ENCODE measurements around the gene DALRD3.

GRCh38 chr3:48991851-48992545 lies 26.4 kb downstream of the DALRD3 start:
- TF ChIP-seq, protein P1, sequence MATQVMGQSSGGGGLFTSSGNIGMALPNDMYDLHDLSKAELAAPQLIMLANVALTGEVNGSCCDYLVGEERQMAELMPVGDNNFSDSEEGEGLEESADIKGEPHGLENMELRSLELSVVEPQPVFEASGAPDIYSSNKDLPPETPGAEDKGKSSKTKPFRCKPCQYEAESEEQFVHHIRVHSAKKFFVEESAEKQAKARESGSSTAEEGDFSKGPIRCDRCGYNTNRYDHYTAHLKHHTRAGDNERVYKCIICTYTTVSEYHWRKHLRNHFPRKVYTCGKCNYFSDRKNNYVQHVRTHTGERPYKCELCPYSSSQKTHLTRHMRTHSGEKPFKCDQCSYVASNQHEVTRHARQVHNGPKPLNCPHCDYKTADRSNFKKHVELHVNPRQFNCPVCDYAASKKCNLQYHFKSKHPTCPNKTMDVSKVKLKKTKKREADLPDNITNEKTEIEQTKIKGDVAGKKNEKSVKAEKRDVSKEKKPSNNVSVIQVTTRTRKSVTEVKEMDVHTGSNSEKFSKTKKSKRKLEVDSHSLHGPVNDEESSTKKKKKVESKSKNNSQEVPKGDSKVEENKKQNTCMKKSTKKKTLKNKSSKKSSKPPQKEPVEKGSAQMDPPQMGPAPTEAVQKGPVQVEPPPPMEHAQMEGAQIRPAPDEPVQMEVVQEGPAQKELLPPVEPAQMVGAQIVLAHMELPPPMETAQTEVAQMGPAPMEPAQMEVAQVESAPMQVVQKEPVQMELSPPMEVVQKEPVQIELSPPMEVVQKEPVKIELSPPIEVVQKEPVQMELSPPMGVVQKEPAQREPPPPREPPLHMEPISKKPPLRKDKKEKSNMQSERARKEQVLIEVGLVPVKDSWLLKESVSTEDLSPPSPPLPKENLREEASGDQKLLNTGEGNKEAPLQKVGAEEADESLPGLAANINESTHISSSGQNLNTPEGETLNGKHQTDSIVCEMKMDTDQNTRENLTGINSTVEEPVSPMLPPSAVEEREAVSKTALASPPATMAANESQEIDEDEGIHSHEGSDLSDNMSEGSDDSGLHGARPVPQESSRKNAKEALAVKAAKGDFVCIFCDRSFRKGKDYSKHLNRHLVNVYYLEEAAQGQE (tag by site-specific recombination; IDR thresholded peaks at IDR 0.05): no peak
- TF ChIP-seq ELK4 (IDR thresholded peaks at IDR 0.05; ENCODE audit: borderline replicate concordance, low read depth, low read length) (no peak), ZNF623 (tag by site-specific recombination; IDR thresholded peaks at IDR 0.05) (no peak), CTCF (tag by site-specific recombination; IDR thresholded peaks at IDR 0.05) (no peak), ZNF19 (tag by site-specific recombination; IDR thresholded peaks at IDR 0.05; ENCODE audit: low read depth) (no peak)

Data from HEK293 (cell line).